ENCODE results near the gene NEBL.

- TF ChIP-seq POLR2AphosphoS5 (IDR thresholded peaks at IDR 0.05; ENCODE audit: insufficient read depth in 1 of 2, low read depth in 1 of 2) (no peak), POLR2A (IDR thresholded peaks at IDR 0.05) (no peak)
Observed at GRCh38 chr10:20765066-20765465, 132.0 kb downstream of the NEBL start.

All from vagina (tissue), 2 donors.